Measurements from ENCODE around the gene RNF167.

Gene RNF167

GRCh38 chr17:4932756-4933155 is 7.3 kb upstream of the RNF167 start:
- CTCF ChIA-PET: no interaction called here

More at GRCh38 chr17:4932756-4933155, 7.3 kb upstream of the RNF167 start:
- Histone ChIP-seq H3K4me3 (ENCODE audit: low read depth, low read length) (no peak overlapping the region), H3K27ac (ENCODE audit: extremely low read depth, low read depth, low read length) (no peak overlapping the region), H3K36me3 (ENCODE audit: control insufficient read depth in 2 of 2, insufficient read depth in 1 of 2, low read length in 2 of 2) (peaks cover 14 to 48% of the 10 kb centered on the region in 2 experiments), H3K9me3 (ENCODE audit: control insufficient read depth, insufficient read depth, low read depth, low read length) (no peaks in the 10 kb centered on the region), H3K4me1 (ENCODE audit: control insufficient read depth, insufficient read depth, low read length) (no peaks in the 10 kb centered on the region; the same call in 1 of the 2 replicates)
- POLR2A ChIA-PET: interaction anchor here (0.7 to 1.6 kb wide), 4 partner anchors 11 to 94 kb away, joined by 3 to 8 read pairs (median 4); partner anchors contain the start of genes PFN1 and SPAG7
- TF ChIP-seq ZBTB11 (tag by site-specific recombination; conservative IDR thresholded peaks at IDR 0.05; ENCODE audit: low read depth): no peak
- TF ChIP-seq SETDB1 (IDR thresholded peaks at IDR 0.05; ENCODE audit: insufficient read length, low read length): no peak
- no peak for TF ChIP-seq ZNF792 (tag by site-specific recombination; IDR thresholded peaks at IDR 0.05)
- TF ChIP-seq WT1 (tag by site-specific recombination; IDR thresholded peaks at IDR 0.05): no peak
- TF ChIP-seq ZFP37 (tag by site-specific recombination; IDR thresholded peaks at IDR 0.05): no peak
- no peak for TF ChIP-seq ZNF518A (tag by site-specific recombination; conservative IDR thresholded peaks at IDR 0.05; ENCODE audit: low read depth)
- TF ChIP-seq ZNF658 (tag by site-specific recombination; IDR thresholded peaks at IDR 0.05): no peak
- no peak for TF ChIP-seq ZNF239 (tag by site-specific recombination; IDR thresholded peaks at IDR 0.05)
- no peak for TF ChIP-seq ZNF48 (tag by site-specific recombination; IDR thresholded peaks at IDR 0.05)
- no peak for TF ChIP-seq ZNF626 (tag by site-specific recombination; IDR thresholded peaks at IDR 0.05)
- no peak for TF ChIP-seq ZNF157 (tag by site-specific recombination; IDR thresholded peaks at IDR 0.05)
- no peak for TF ChIP-seq ZNF138 (tag by site-specific recombination; IDR thresholded peaks at IDR 0.05; ENCODE audit: borderline replicate concordance)
- TF ChIP-seq ZNF449 (tag by site-specific recombination; IDR thresholded peaks at IDR 0.05): no peak
- TF ChIP-seq CTCF (tag by site-specific recombination; IDR thresholded peaks at IDR 0.05): no peak

Measured in HEK293 (cell line).